ENCODE measurements around the gene TAF5L. TPM values are rescaled to one million over a fixed set of nuclear protein-coding genes. Genes with fewer than 3 reads are reported as not detected.
A peak's percentile ranks its signal among the peaks of the same experiment; 100 is the strongest.

Gene TAF5L
- total and polyA plus RNA-seq, 4 experiments from 2014 or later, result 4.3 to 21.3 (median 13.9) TPM

DNA sequence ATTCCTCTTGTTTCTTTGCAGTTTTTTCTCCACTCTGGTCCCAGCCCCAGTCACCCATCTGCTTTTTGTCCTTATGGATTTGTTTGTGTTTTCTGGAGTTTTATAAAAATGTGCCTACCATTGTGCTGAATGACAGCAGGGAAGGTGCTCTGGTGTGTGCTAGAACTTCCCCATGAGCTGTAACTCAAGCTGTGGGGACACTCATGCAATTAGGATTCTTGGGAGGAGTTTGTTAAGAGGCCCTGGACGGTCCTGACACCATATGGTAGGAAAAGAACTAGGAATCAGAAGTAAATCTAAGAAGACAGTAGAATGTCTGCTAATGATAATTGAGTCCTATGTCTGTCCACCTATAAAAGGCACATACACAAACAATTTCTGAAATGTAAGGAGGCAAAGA lies 27.5 kb upstream of the TAF5L start:
- Mint-ChIP-seq H3K27me3 (no peaks in the 10 kb centered on the region), H3K4me1 (no peaks in the 10 kb centered on the region), H3K36me3 (peaks cover 44 to 77% of the 10 kb centered on the region in 2 donors), H3K27ac (peak overlapping the region in 2 of 7 donors; percentile 9 to 73), H3K9me3 (no peaks in the 10 kb centered on the region), H3K4me3 (no peak overlapping the region)
- no peaks in the 10 kb centered on the region for H3K27me3 ChIP-seq (ENCODE audit: insufficient read depth, low read length)
- H3K36me3 ChIP-seq (ENCODE audit: insufficient read depth, low read length), result peaks cover 18% of the 10 kb centered on the region
- ChIA-PET CTCF (ENCODE audit: partially characterized antibody) (no interaction called here), POLR2A (ENCODE audit: partially characterized antibody) (no interaction called here)
- DNase-seq, result no peak
- no peak overlapping the region for H3K4me3 ChIP-seq (ENCODE audit: low read length in 2 of 2)
- H3K9me3 ChIP-seq (ENCODE audit: control insufficient read depth in 1 of 2, low read length in 2 of 2), result no peaks in the 10 kb centered on the region
- intact Hi-C loops (cut with micrococcal nuclease), result no loop called here
- H3K4me1 ChIP-seq (ENCODE audit: insufficient read depth, low read length), result no peaks in the 10 kb centered on the region
- no peak overlapping the region for H3K27ac ChIP-seq (ENCODE audit: low read depth, low read length)

DNA sequence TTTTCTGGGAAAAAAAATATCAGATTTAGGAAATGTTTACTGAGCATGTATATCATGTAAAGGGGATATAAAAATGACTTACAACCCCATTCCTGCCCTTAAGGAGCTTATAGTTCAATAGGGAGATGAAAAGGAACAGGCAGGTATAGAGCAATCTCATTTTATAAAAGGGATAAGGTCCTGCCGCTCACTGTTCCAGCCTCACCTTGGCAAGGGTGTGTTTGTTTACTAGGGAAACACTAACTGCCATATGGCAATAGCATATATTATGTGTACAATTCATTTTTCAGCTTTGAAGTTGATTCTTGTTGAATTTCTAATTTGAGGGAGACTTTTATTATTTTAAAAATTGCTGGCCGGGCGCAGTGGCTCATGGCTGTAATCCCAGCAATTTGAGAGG lies 25.6 kb upstream of the TAF5L start:
- Histone ChIP-seq H3K4me1 (ENCODE audit: insufficient read depth, low read length) (no peaks in the 10 kb centered on the region), H3K4me3 (ENCODE audit: low read length in 2 of 2) (no peak overlapping the region), H3K9me3 (ENCODE audit: control insufficient read depth in 1 of 2, low read length in 2 of 2) (no peaks in the 10 kb centered on the region), H3K27ac (ENCODE audit: low read depth, low read length) (no peak overlapping the region), H3K36me3 (ENCODE audit: insufficient read depth, low read length) (peaks cover 34% of the 10 kb centered on the region), H3K27me3 (ENCODE audit: insufficient read depth, low read length) (no peaks in the 10 kb centered on the region)
- Mint-ChIP-seq H3K27me3 (no peaks in the 10 kb centered on the region), H3K36me3 (peaks cover 55 to 79% of the 10 kb centered on the region in 2 donors), H3K27ac (no peak overlapping the region), H3K9me3 (no peaks in the 10 kb centered on the region), H3K4me3 (no peak overlapping the region), H3K4me1 (no peaks in the 10 kb centered on the region)
- POLR2A ChIA-PET (ENCODE audit: partially characterized antibody), result no interaction called here
- intact Hi-C loops (cut with micrococcal nuclease), result no loop called here
- no peak for DNase-seq
- CTCF ChIA-PET (ENCODE audit: partially characterized antibody), result no interaction called here

DNA sequence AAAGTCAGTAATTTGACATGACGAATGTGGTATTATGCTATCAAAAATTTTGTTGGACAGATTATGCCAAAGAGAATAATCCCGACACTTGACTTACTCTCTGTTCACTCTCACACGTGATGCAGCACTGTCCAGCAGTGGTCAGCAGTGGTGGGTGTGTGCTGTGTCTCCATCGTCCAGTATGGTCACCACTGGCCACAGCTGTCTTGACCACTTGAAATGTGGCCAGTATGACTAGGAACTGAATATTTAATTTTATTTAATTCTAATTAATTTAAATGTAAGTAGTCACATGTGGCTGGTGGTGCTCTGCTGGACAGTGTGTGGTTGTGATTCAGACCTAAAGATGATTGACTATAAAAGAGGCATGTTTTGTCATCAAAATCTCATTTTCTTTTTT lies 24.1 kb upstream of the TAF5L start:
- Mint-ChIP-seq H3K27me3 (no peaks in the 10 kb centered on the region), H3K27ac (no peak overlapping the region), H3K4me1 (peaks cover 0 to 3% (median 0%) of the 10 kb centered on the region in 4 donors), H3K36me3 (peaks cover 63 to 80% of the 10 kb centered on the region in 2 donors), H3K9me3 (no peaks in the 10 kb centered on the region), H3K4me3 (no peak overlapping the region)
- Histone ChIP-seq H3K27ac (ENCODE audit: low read depth, low read length) (no peak overlapping the region), H3K36me3 (ENCODE audit: insufficient read depth, low read length) (peaks cover 46% of the 10 kb centered on the region), H3K4me3 (ENCODE audit: low read length in 2 of 2) (no peak overlapping the region), H3K9me3 (ENCODE audit: control insufficient read depth in 1 of 2, low read length in 2 of 2) (no peaks in the 10 kb centered on the region), H3K27me3 (ENCODE audit: insufficient read depth, low read length) (no peaks in the 10 kb centered on the region), H3K4me1 (ENCODE audit: insufficient read depth, low read length) (no peaks in the 10 kb centered on the region)
- DNase-seq, result no peak
- intact Hi-C loops (cut with micrococcal nuclease), result no loop called here
- CTCF ChIA-PET (ENCODE audit: partially characterized antibody), result interaction anchor here (0.9 kb wide), 1 partner anchor 11 kb away, joined by 5 read pairs; no protein-coding TSS in a partner anchor
- POLR2A ChIA-PET (ENCODE audit: partially characterized antibody), result interaction anchor here (0.6 kb wide), 1 partner anchor 25 kb away, joined by 3 read pairs; no protein-coding TSS in a partner anchor

DNA sequence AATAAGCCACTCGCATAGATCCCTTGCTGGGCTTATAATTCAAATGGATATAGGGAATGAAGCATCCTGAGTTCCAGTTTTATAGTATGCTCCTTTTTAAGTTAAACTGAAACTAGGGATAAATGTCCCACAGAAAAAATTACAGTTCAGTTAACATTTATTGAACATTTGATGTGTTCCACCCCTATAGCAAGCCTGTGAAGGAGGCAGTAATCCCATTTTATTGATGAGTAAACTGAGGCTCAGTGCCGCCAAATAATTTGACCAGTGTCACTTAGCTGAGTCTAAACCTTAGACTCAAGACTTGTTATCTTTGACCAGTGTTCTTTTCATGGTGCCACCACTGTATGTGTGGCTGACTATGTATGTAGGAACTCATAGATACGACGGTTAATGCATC lies 22.5 kb upstream of the TAF5L start:
- H3K4me1 Mint-ChIP-seq, result peaks cover 0 to 3% (median 0%) of the 10 kb centered on the region in 4 donors
- no peak overlapping the region for H3K4me3 Mint-ChIP-seq
- no peak for DNase-seq
- ChIA-PET POLR2A (ENCODE audit: partially characterized antibody) (no interaction called here), CTCF (ENCODE audit: partially characterized antibody) (interaction anchor here (1.9 kb wide), 1 partner anchor 13 kb away, joined by 7 read pairs; no protein-coding TSS in a partner anchor)
- H3K27me3 ChIP-seq (ENCODE audit: insufficient read depth, low read length), result no peaks in the 10 kb centered on the region
- no peaks in the 10 kb centered on the region for H3K27me3 Mint-ChIP-seq
- H3K4me1 ChIP-seq (ENCODE audit: insufficient read depth, low read length), result no peaks in the 10 kb centered on the region
- intact Hi-C loops (cut with micrococcal nuclease), result no loop called here
- no peak overlapping the region for H3K4me3 ChIP-seq (ENCODE audit: low read length in 2 of 2)
- no peak overlapping the region for H3K27ac ChIP-seq (ENCODE audit: low read depth, low read length)
- peaks cover 57 to 79% of the 10 kb centered on the region in 2 donors for H3K36me3 Mint-ChIP-seq
- no peak overlapping the region for H3K27ac Mint-ChIP-seq
- no peaks in the 10 kb centered on the region for H3K9me3 Mint-ChIP-seq
- peaks cover 56% of the 10 kb centered on the region for H3K36me3 ChIP-seq (ENCODE audit: insufficient read depth, low read length)
- H3K9me3 ChIP-seq (ENCODE audit: control insufficient read depth in 1 of 2, low read length in 2 of 2), result no peaks in the 10 kb centered on the region

DNA sequence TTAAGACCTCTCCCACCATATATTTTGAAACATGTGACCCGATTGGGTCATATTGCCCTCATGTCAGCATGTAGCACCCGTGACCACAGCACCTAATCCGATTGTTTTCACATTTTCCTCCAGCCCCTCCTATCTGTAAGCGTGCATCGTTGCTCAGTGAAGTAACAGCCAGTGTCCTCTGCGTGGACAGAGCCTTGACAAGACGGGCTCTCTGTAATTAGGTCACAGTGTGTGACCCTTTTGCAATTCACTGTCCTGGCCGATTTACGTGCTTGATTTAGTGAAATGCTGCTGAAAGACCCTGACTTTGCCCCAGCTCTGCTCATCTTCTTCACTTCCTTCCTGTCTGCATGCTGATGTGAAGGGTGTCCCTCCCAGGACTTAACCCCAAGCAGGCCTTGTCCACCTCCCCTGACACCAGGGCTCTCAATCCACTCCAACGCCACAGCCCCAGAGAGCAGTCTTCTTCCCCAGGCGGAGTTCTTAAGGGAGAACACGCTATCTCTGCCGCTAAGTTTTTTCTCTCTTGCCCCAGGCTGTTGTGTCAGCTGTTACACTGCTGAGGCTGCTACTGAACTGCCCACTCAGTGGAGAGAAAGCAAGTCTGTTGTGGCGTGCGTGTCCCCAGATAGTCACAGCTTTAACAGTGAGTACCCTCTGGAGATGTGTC lies 19.5 kb upstream of the TAF5L start:
- CTCF ChIA-PET (ENCODE audit: partially characterized antibody), result no interaction called here

DNA sequence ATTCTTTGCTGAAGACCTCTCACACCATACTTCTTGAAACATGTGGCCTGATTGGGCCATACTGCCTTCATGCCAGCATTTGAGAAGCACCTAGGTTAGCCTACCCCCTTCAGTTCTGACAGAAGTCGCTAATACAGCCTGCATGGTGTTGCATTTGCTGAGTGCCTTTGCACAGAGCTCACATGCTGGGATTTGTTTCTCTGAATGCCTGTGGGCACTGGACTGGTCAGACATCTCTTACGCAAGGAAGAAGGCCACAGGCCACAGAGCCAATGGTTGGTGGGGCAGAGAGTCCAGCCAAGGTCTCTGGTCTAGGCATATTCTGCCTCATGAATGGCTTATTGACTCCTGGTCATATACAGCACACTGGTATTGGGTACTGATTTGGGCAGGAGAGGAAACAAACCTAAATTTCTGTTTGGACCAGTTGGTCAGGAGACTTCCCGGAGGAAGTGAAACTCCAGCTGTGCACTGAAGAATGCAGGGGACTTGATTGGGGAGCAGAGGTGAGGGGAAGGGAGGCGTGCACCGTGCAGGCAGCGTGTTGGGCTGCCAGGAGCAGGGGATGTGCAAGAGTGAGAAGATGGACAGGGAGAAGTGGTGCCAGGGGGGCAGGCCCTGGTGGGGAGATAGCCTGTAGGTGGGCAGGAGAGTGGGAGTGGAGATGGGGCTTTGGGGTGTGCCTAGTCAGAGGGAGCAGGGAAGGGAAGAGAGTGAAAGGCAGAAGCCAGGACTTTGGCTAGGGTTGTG lies 18.2 kb upstream of the TAF5L start:
- H3K36me3 ChIP-seq (ENCODE audit: insufficient read depth, low read length), result peaks cover 46% of the 10 kb centered on the region
- H3K27me3 ChIP-seq (ENCODE audit: insufficient read depth, low read length), result no peaks in the 10 kb centered on the region
- Mint-ChIP-seq H3K27me3 (no peaks in the 10 kb centered on the region), H3K4me3 (no peak overlapping the region), H3K4me1 (peaks cover 5 to 14% (median 7%) of the 10 kb centered on the region in 4 donors), H3K9me3 (no peaks in the 10 kb centered on the region), H3K36me3 (peaks cover 41 to 64% of the 10 kb centered on the region in 2 donors), H3K27ac (peak overlapping the region in 4 of 7 donors; percentile 30 to 77 (median 40))
- intact Hi-C loops (cut with micrococcal nuclease), result no loop called here
- no peaks in the 10 kb centered on the region for H3K9me3 ChIP-seq (ENCODE audit: control insufficient read depth in 1 of 2, low read length in 2 of 2)
- H3K4me3 ChIP-seq (ENCODE audit: low read length in 2 of 2), result no peak overlapping the region
- POLR2A ChIA-PET (ENCODE audit: partially characterized antibody), result no interaction called here
- no peaks in the 10 kb centered on the region for H3K4me1 ChIP-seq (ENCODE audit: insufficient read depth, low read length)
- CTCF ChIA-PET (ENCODE audit: partially characterized antibody), result no interaction called here
- H3K27ac ChIP-seq (ENCODE audit: low read depth, low read length), result no peak overlapping the region
- DNase-seq, result no peak

More for the DNA sequence above, 19.5 kb upstream of the TAF5L start:
- H3K36me3 ChIP-seq (ENCODE audit: insufficient read depth, low read length), result peaks cover 51% of the 10 kb centered on the region
- peak overlapping the region in 1 of 8 donors; percentile 6 for H3K4me3 Mint-ChIP-seq
- H3K4me3 ChIP-seq (ENCODE audit: low read length in 2 of 2), result no peak overlapping the region
- H3K27ac ChIP-seq (ENCODE audit: low read depth, low read length), result no peak overlapping the region
- no peak for DNase-seq
- H3K27me3 ChIP-seq (ENCODE audit: insufficient read depth, low read length), result no peaks in the 10 kb centered on the region
- POLR2A ChIA-PET (ENCODE audit: partially characterized antibody), result no interaction called here
- no peaks in the 10 kb centered on the region for H3K4me1 ChIP-seq (ENCODE audit: insufficient read depth, low read length)
- H3K27ac Mint-ChIP-seq, result peak overlapping the region in 4 of 7 donors; percentile 2 to 87 (median 28)
- intact Hi-C loops (cut with micrococcal nuclease), result no loop called here
- H3K9me3 ChIP-seq (ENCODE audit: control insufficient read depth in 1 of 2, low read length in 2 of 2), result no peaks in the 10 kb centered on the region
- peaks cover 45 to 69% of the 10 kb centered on the region in 2 donors for H3K36me3 Mint-ChIP-seq
- H3K27me3 Mint-ChIP-seq, result no peaks in the 10 kb centered on the region
- H3K4me1 Mint-ChIP-seq, result peaks cover 2 to 9% (median 7%) of the 10 kb centered on the region in 4 donors
- no peaks in the 10 kb centered on the region for H3K9me3 Mint-ChIP-seq

DNA sequence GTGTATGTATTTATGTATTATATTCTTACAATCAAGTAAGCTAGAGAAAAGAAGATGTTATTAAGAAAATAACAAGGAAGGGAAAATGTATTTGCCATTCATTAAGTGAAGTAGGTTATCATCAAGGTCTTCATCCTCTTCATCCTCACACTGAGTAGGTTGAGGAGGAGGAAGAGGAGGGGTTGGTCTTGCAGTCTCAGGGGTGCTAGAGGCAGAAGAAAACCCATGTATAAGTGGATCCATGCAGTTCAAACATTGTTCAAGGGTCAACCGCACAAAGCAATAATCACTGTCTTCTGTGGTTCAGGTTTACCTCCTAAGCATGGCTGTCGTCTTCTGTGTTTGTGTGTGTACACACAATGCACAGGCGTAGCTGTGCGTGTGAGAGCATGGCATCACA lies 17.0 kb upstream of the TAF5L start:
- no peaks in the 10 kb centered on the region for H3K9me3 Mint-ChIP-seq
- POLR2A ChIA-PET (ENCODE audit: partially characterized antibody), result no interaction called here
- peaks cover 42 to 60% of the 10 kb centered on the region in 2 donors for H3K36me3 Mint-ChIP-seq
- H3K27me3 Mint-ChIP-seq, result no peaks in the 10 kb centered on the region
- peaks cover 40% of the 10 kb centered on the region for H3K36me3 ChIP-seq (ENCODE audit: insufficient read depth, low read length)
- no peak overlapping the region for H3K4me3 Mint-ChIP-seq
- H3K9me3 ChIP-seq (ENCODE audit: control insufficient read depth in 1 of 2, low read length in 2 of 2), result no peaks in the 10 kb centered on the region
- H3K27ac Mint-ChIP-seq, result peak overlapping the region in 1 of 7 donors; percentile 23
- H3K4me3 ChIP-seq (ENCODE audit: low read length in 2 of 2), result no peak overlapping the region
- H3K4me1 ChIP-seq (ENCODE audit: insufficient read depth, low read length), result no peaks in the 10 kb centered on the region
- no peak overlapping the region for H3K27ac ChIP-seq (ENCODE audit: low read depth, low read length)
- DNase-seq, result no peak
- CTCF ChIA-PET (ENCODE audit: partially characterized antibody), result interaction anchor here (1.3 kb wide), 1 partner anchor 18 kb away, joined by 4 read pairs; no protein-coding TSS in a partner anchor
- intact Hi-C loops (cut with micrococcal nuclease), result no loop called here
- peaks cover 6 to 19% (median 8%) of the 10 kb centered on the region in 4 donors for H3K4me1 Mint-ChIP-seq
- H3K27me3 ChIP-seq (ENCODE audit: insufficient read depth, low read length), result no peaks in the 10 kb centered on the region
